K562 (cell line): ENCODE results near the gene MMP24OS. TPM values are rescaled to one million over a fixed set of nuclear protein-coding genes. Genes with fewer than 3 reads are reported as not detected.

ENCODE experiments used
- ATAC-seq: fragments of 200-7000 bp; cut with Tn5 transposase; 3 replicates; pipeline ENCODE4 v1.9.1; 2020; ENCODE audit warnings: moderate library complexity
- BruUV-seq: library from RNA; stranded (reverse); fragments of 400-500 nt; replicated peaks from 2 replicates; lab custom pipeline; 2021; lab: Mats Ljungman, UMichigan
- CTCF ChIA-PET: fragments of 300-600 bp; formaldehyde crosslinking; extraction: SDS; loops from one replicate; lab custom pipeline; 2021; ENCODE audit warnings: low intra/inter-chr PET ratio; lab: Yijun Ruan, JAX
- POLR2A ChIA-PET: fragments of 300-600, 350-650 bp; sonication (Branson Sonifier 250); formaldehyde crosslinking; extraction: SDS; loops from one replicate; lab custom pipeline; 2021; ENCODE audit warnings: antibody characterized with exemption, inconsistent platforms; lab: Yijun Ruan, JAX
- DNase-seq, 4 experiments: peaks; one replicate each; pipeline versions ENCODE4 v3.0.0 to v3.0.0-alpha.2; 2011 to 2018; ENCODE audit warnings: low spot score in 3 of 4, mixed read lengths in 3 of 4; ENCODE audit errors: extremely low read depth in 1 of 4
- FAIRE-seq: peaks from 2 replicates; lab custom pipeline; 2011; peaks lifted over from hg19 to GRCh38; lab: Jason Lieb, UNC
- H2AFZ ChIP-seq: 2 replicates; pipeline ENCODE4 v1.6.0; 2011; ENCODE audit warnings: low read depth, low read length, control low read depth, inconsistent platforms
- H3K27ac ChIP-seq: fragments of 200-600 bp; 3 replicates; pipeline ENCODE4 v1.8.0; 2011; ENCODE audit warnings: low read depth, mild to moderate bottlenecking, control low read depth, inconsistent platforms, low read length, moderate library complexity, mixed read lengths; ENCODE audit errors: extremely low read depth
- H3K27me3 ChIP-seq, 2 experiments: fragments of 300-600 bp in 1 of 2; 2 replicates in 1 of 2; 3 replicates in 1 of 2; pipeline versions ENCODE4 v1.6.0 to v1.8.0; 2011; ENCODE audit warnings: inconsistent platforms in 2 of 2, low read length in 2 of 2, mild to moderate bottlenecking in 1 of 2, mixed read lengths in 1 of 2, moderate library complexity in 1 of 2; ENCODE audit not compliant: control insufficient read depth in 2 of 2, insufficient read depth in 2 of 2
- H3K36me3 ChIP-seq: fragments of 300-600 bp; 3 replicates; pipeline ENCODE4 v1.8.0; 2011; ENCODE audit warnings: mild to moderate bottlenecking, low read length, inconsistent platforms; ENCODE audit not compliant: control insufficient read depth, insufficient read depth
- H3K4me1 ChIP-seq, 2 experiments: fragments of 200-600 bp in 1 of 2; replicated peaks in 1 of 2; 2 replicates in 1 of 2; 3 replicates in 1 of 2; pipeline versions ENCODE4 v1.5.1 to v1.8.0; 2011; ENCODE audit warnings: inconsistent platforms in 2 of 2, low read length in 2 of 2, mild to moderate bottlenecking in 1 of 2, mixed read lengths in 1 of 2, moderate library complexity in 1 of 2; ENCODE audit not compliant: control insufficient read depth in 2 of 2, insufficient read depth in 2 of 2
- H3K4me2 ChIP-seq: 2 replicates; pipeline ENCODE4 v1.6.1; 2011; ENCODE audit warnings: low read length, control low read depth, inconsistent platforms, mixed read lengths; ENCODE audit not compliant: insufficient read depth
- H3K4me3 ChIP-seq: fragments of 200-600 bp; sonication (generic), shearing (Covaris generic); 2 replicates; pipeline ENCODE4 v1.5.1; 2016; ENCODE audit warnings: control low read depth, inconsistent platforms
- H3K79me2 ChIP-seq: fragments of 200-600 bp; 3 replicates; pipeline ENCODE4 v1.8.0; 2011; ENCODE audit warnings: low read length, inconsistent platforms; ENCODE audit not compliant: control insufficient read depth, insufficient read depth
- H3K9ac ChIP-seq, 2 experiments: 2 replicates each; pipeline versions ENCODE4 v1.6.0 to v1.6.1; 2011; ENCODE audit warnings: low read depth in 2 of 2, low read length in 2 of 2, control low read depth in 1 of 2, inconsistent platforms in 1 of 2, mild to moderate bottlenecking in 1 of 2, mixed read lengths in 1 of 2; ENCODE audit not compliant: insufficient read depth in 1 of 2
- H3K9me1 ChIP-seq: one replicate; pipeline ENCODE4 v1.6.0; 2011; ENCODE audit warnings: inconsistent platforms, mild to moderate bottlenecking, low read length, moderate library complexity; ENCODE audit not compliant: control insufficient read depth, insufficient read depth
- H3K9me3 ChIP-seq: replicated peaks from 2 replicates; pipeline ENCODE4 v1.5.1; 2011; ENCODE audit warnings: low read depth, low read length, inconsistent platforms; ENCODE audit not compliant: control insufficient read depth, insufficient read depth
- H4K20me1 ChIP-seq: replicated peaks from 2 replicates; pipeline ENCODE4 v1.6.1; 2011; ENCODE audit warnings: low read length, inconsistent platforms, mixed read lengths; ENCODE audit not compliant: control insufficient read depth, insufficient read depth
- GMEB1 ChIP-seq: fragments of 250-450 bp; sonication (Bioruptor Pico); IDR thresholded peaks from 2 replicates; pipeline ENCODE4 v1.4.0; 2020; ENCODE audit warnings: mild to moderate bottlenecking
- SETDB1 ChIP-seq: IDR thresholded peaks from one replicate; pipeline ENCODE4 v1.6.1; 2012; ENCODE audit warnings: low read length, control low read depth, inconsistent platforms
- SMARCE1 ChIP-seq: fragments of 450-650 bp; IDR thresholded peaks from 2 replicates; pipeline ENCODE4 v1.7.1; 2016; ENCODE audit warnings: mild to moderate bottlenecking
- SRSF1 ChIP-seq: fragments of 200-400 bp; formaldehyde crosslinking; IDR thresholded peaks from 2 replicates; pipeline ENCODE4 v1.6.1; 2017; ENCODE audit warnings: mild to moderate bottlenecking, low read depth, low read length, moderate library complexity
- ZNF707 ChIP-seq: fragments of 250-450 bp; sonication (Bioruptor Pico); conservative IDR thresholded peaks from 2 replicates; pipeline ENCODE4 v1.8.0; 2022; ENCODE audit warnings: inconsistent platforms, mild to moderate bottlenecking, moderate library complexity
- WGBS: fragments of 100-300 bp; shearing (Covaris generic); methylation state at CpG from one replicate; pipeline ENCODE4 v1.1.6; 2016; ENCODE audit warnings: low coverage, mixed read lengths; ENCODE audit not compliant: insufficient coverage; ENCODE audit errors: missing lambda C conversion rate; 5-methylcytosine and 5-hydroxymethylcytosine counted together
- in situ Hi-C: fragments of 300-500 bp; cut with MboI; formaldehyde crosslinking; loops from 4 replicates; pipeline ENCODE4 v1.15.0; 2018; ENCODE audit warnings: inconsistent platforms, mixed read lengths
- intact Hi-C: fragments of 100-400 bp; cut with micrococcal nuclease; formaldehyde crosslinking; loops from 2 replicates; pipeline ENCODE4 v1.14.2; 2022
- polyA plus RNA-seq, 8 experiments: library from polyadenylated mRNA; depleted of rRNA in 4 of 8; stranded (reverse) in 5 of 8; unstranded in 3 of 8; fragments of >200 nt; fragmentation: Nextera tagmentation in 2 of 8; fragmentation: Illumina TruSeq in 1 of 8; extraction: Ambion mirVana in 2 of 8; extraction: Trizol in 1 of 8; gene quantifications; 2 replicates each; pipeline versions ENCODE4 v1.2.1 to v1.2.3, GENCODE V29; 2011 to 2014; ENCODE audit warnings: inconsistent platforms in 1 of 8, missing spikeins in 1 of 8
- total RNA-seq, 7 experiments: library from RNA; depleted of rRNA in 6 of 7; stranded (reverse); fragments of >200 nt in 6 of 7; fragmentation: Illumina TruSeq in 2 of 7; extraction: Trizol in 2 of 7; gene quantifications; 2 replicates each; pipeline versions ENCODE4 v1.2.1 to v1.2.3, GENCODE V29; 2011 to 2021; ENCODE audit warnings: low replicate concordance in 1 of 7

MMP24OS gene
- total and polyA plus RNA-seq, 9 of the 15 experiments (the other 6 are each of a cell fraction or from before 2014, with no cell fraction given): 0.92 to 41.5 (median 11.4) TPM

- no peak for TF ChIP-seq GMEB1 (CRISPR knock-in tag)
- TF ChIP-seq, all 486 proteins: peak for 49
Observed at GRCh38 chr20:35271073-35271882, 6.6 kb downstream of the MMP24OS start (continued).

GRCh38 chr20:35270021-35270902 is 7.7 kb downstream of the MMP24OS start:
- Histone ChIP-seq H3K36me3 (peaks cover 3% of the 10 kb centered on the region; the same call in 1 of the 3 replicates), H3K9ac (peak overlapping the region in 1 of 2 experiments; percentile 78; a peak in 2 of 4 replicates), H3K4me2 (no peak overlapping the region), H3K4me1 (peaks cover 8 to 38% of the 10 kb centered on the region in 2 experiments; a peak in 4 of 5 replicates), H3K4me3 (no peak overlapping the region), H3K27me3 (no peaks in the 10 kb centered on the region), H3K79me2 (no peaks in the 10 kb centered on the region), H3K9me3 (no peaks in the 10 kb centered on the region), H3K27ac (peak overlapping the region; percentile 49; the same call in 1 of the 3 replicates), H3K9me1 (no peaks in the 10 kb centered on the region), H4K20me1 (no peaks in the 10 kb centered on the region), H2AFZ (peak overlapping the region; percentile 80; the same call in 1 of the 2 replicates)
- no peak for ATAC-seq
- intact Hi-C loops: no loop called here
- TF ChIP-seq SRSF1: no peak
- TF ChIP-seq ZNF707 (CRISPR knock-in tag): no peak
- no peak for TF ChIP-seq SMARCE1
- TF ChIP-seq SETDB1: no peak
- POLR2A ChIA-PET: interaction anchor here (0.6 to 2.0 kb wide), 10 partner anchors 9 to 223 kb away, joined by 3 to 10 read pairs (median 4); partner anchors contain the start of genes EDEM2 and EIF6
- no TSS peak for BruUV-seq
- in situ Hi-C loops: no loop called here
- no peak for DNase-seq
- 79% methylated on average over 19 of the region's 19 CpGs for WGBS
- FAIRE-seq: no peak
- CTCF ChIA-PET: interaction anchor here (0.6 to 5.3 kb wide), 2 partner anchors 125 to 898 kb away, joined by 4 to 28 read pairs; partner anchors contain the start of gene EDEM2
